ENCODE results near the gene DENND2C. TPM values are rescaled to one million over a fixed set of nuclear protein-coding genes. Genes with fewer than 3 reads are reported as not detected.

The DENND2C gene
- total and polyA plus RNA-seq, 4 donors = 1.3 to 5.6 (median 3.4) TPM

- no peak overlapping the region for H3K9ac ChIP-seq (ENCODE audit: low read depth in 1 of 2, low read length in 2 of 2)
- no peaks in the 10 kb centered on the region for H3K36me3 ChIP-seq (ENCODE audit: control insufficient read depth in 4 of 4, insufficient read depth in 3 of 4, low read depth in 1 of 4, low read length in 3 of 4)
- H3K4me1 ChIP-seq (ENCODE audit: control insufficient read depth in 4 of 4, insufficient read depth in 4 of 4, low read length in 3 of 4) = no peaks in the 10 kb centered on the region
- no peak overlapping the region for H3K27ac ChIP-seq (ENCODE audit: low read depth in 1 of 2, low read length in 2 of 2)
- TF ChIP-seq RXRA (IDR thresholded peaks at IDR 0.05) (no peak), REST (IDR thresholded peaks at IDR 0.05) (no peak), GABPA (IDR thresholded peaks at IDR 0.05 in 1 of 2, conservative IDR thresholded peaks at IDR 0.05 in 1 of 2) (no peak), HNF4G (IDR thresholded peaks at IDR 0.05) (no peak), MAX (IDR thresholded peaks at IDR 0.05) (no peak), YY1 (IDR thresholded peaks at IDR 0.05) (no peak), TAF1 (conservative IDR thresholded peaks at IDR 0.05) (no peak), FOXA1 (IDR thresholded peaks at IDR 0.05) (no peak), ATF3 (IDR thresholded peaks at IDR 0.05) (no peak), NR2F2 (IDR thresholded peaks at IDR 0.05) (no peak), RAD21 (IDR thresholded peaks at IDR 0.05) (no peak), HNF4A (conservative IDR thresholded peaks at IDR 0.05) (no peak), JUND (IDR thresholded peaks at IDR 0.05) (no peak), ZBTB33 (IDR thresholded peaks at IDR 0.05) (no peak), FOXA2 (IDR thresholded peaks at IDR 0.05) (no peak), CTCF (IDR thresholded peaks at IDR 0.05; ENCODE audit: low read depth, low read length, missing input control) (no peak)
- H3K4me3 ChIP-seq (ENCODE audit: low read depth in 1 of 3, low read length in 3 of 3) = no peak overlapping the region
- no peaks in the 10 kb centered on the region for H3K9me3 ChIP-seq (ENCODE audit: control insufficient read depth in 4 of 4, low read length in 3 of 4)
- no peak for DNase-seq (ENCODE audit: low spot score)
- no peaks in the 10 kb centered on the region for H3K27me3 ChIP-seq (ENCODE audit: control insufficient read depth in 4 of 4, insufficient read depth in 4 of 4, low read length in 3 of 4)
- 55% methylated on average over 3 of the region's 3 CpGs for WGBS
Observed at GRCh38 chr1:114540272-114540671, 129.6 kb downstream of the DENND2C start.

GRCh38 chr1:114536043-114536442, 133.8 kb downstream of the DENND2C start:
- no peak for TF ChIP-seq GABPA (IDR thresholded peaks at IDR 0.05 in 1 of 2, conservative IDR thresholded peaks at IDR 0.05 in 1 of 2)
- no peak for TF ChIP-seq MAX (IDR thresholded peaks at IDR 0.05)
- TF ChIP-seq NR2F2 (IDR thresholded peaks at IDR 0.05) = no peak
- TF ChIP-seq HNF4A (conservative IDR thresholded peaks at IDR 0.05) = no peak
- no peak for TF ChIP-seq YY1 (IDR thresholded peaks at IDR 0.05)
- TF ChIP-seq ZBTB33 (IDR thresholded peaks at IDR 0.05) = no peak
- H3K36me3 ChIP-seq (ENCODE audit: control insufficient read depth in 4 of 4, insufficient read depth in 3 of 4, low read depth in 1 of 4, low read length in 3 of 4) = no peaks in the 10 kb centered on the region
- no peak for DNase-seq (ENCODE audit: low spot score)
- H3K9me3 ChIP-seq (ENCODE audit: control insufficient read depth in 4 of 4, low read length in 3 of 4) = no peaks in the 10 kb centered on the region
- WGBS = 92% methylated on average over 7 of the region's 7 CpGs
- H3K27me3 ChIP-seq (ENCODE audit: control insufficient read depth in 4 of 4, insufficient read depth in 4 of 4, low read length in 3 of 4) = no peaks in the 10 kb centered on the region
- H3K4me1 ChIP-seq (ENCODE audit: control insufficient read depth in 4 of 4, insufficient read depth in 4 of 4, low read length in 3 of 4) = no peaks in the 10 kb centered on the region
- H3K9ac ChIP-seq (ENCODE audit: low read depth in 1 of 2, low read length in 2 of 2) = no peak overlapping the region
- no peak overlapping the region for H3K4me3 ChIP-seq (ENCODE audit: low read depth in 1 of 3, low read length in 3 of 3)
- H3K27ac ChIP-seq (ENCODE audit: low read depth in 1 of 2, low read length in 2 of 2) = no peak overlapping the region

Measured in liver (tissue), 9 donors.